ENCODE results near the gene MEIS2.

Gene MEIS2

DNA sequence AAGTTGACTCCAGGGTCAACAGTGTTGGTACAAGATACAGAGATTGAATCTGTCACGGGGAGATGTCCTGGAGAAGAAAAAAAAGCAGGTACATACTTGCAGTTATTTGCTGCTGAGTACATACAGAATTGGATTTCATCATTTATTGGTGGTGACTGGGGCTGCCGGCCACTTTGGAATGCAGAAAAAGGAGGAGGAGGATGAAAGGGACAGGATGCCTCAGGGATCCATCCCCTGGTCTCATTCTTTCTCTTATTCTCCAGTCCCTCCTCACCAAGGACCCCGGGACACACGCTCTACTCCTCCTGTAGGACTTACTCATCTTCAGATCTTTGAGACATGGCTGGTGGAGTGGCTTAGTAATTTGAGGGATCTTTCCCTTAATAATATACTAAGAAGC lies 30.0 kb upstream of the MEIS2 start:
- no peak overlapping the region for H3K4me3 Mint-ChIP-seq
- no peaks in the 10 kb centered on the region for H3K9me3 Mint-ChIP-seq (ENCODE audit: low read depth)
- no peak overlapping the region for H3K27ac Mint-ChIP-seq
- H3K27me3 Mint-ChIP-seq = peaks cover 11% of the 10 kb centered on the region
- H3K4me1 Mint-ChIP-seq (ENCODE audit: low read depth) = no peaks in the 10 kb centered on the region
- no peaks in the 10 kb centered on the region for H3K36me3 Mint-ChIP-seq

DNA sequence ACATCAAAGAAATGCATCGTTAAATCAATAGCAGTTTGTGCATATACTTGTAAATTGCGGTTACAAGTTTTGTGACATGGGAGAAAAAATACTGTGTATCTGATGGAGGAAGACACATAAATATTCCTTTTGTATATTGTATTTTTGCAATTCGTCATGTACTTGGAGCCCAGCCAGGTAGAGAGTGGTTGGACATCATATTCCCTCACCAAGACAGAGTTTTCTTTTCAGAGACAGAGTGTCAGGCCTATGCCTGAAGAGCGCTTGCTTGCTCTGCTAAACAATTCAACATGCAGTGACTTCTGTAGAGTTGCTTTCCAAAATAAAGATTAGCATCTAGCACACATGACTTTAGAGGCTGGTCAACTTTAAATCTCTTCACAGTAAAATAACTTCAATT lies 24.8 kb upstream of the MEIS2 start:
- no peaks in the 10 kb centered on the region for H3K36me3 Mint-ChIP-seq
- no peaks in the 10 kb centered on the region for H3K9me3 Mint-ChIP-seq (ENCODE audit: low read depth)
- no peak overlapping the region for H3K4me3 Mint-ChIP-seq
- H3K27ac Mint-ChIP-seq = no peak overlapping the region
- H3K27me3 Mint-ChIP-seq = peaks cover 15% of the 10 kb centered on the region
- H3K4me1 Mint-ChIP-seq (ENCODE audit: low read depth) = no peaks in the 10 kb centered on the region

DNA sequence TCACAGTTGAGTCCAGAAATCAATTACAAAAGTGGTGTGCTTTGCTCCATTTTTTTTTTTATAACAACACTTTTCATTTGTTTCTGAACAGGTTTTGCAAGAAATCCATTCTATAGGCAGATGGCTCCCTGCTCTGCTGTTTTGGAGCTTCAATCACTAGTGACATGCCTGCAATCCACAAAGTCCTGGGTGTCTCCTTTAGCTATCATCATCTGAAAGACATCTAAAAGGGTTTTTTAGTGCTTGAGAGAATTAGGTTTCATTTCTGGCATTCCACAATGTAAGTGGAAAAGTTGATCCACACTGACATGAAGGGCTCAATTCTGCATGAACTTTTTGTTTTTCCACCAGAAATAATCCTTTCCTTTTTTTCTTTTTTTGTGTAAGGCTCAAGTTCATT lies 24.0 kb upstream of the MEIS2 start:
- H3K9me3 Mint-ChIP-seq (ENCODE audit: low read depth) = no peaks in the 10 kb centered on the region

DNA sequence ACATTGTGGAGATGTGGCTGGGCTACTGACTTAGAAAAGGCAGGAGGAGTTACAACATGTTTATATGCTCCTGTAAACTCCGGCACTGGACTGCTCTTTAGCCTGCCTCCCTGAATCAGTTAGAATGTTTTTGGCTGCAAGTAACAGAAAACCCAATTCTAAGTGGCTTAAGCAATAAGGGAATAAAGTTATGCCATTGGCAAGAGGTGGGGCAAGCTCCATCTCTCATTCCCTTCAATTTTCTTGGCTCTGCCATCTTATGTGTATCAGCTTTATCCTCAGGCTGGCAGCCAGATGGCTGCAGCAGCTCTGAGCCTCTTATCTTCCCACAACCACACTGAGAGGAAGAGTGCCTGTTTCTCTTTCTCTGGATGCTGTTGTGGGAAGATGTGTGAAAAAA lies 22.4 kb upstream of the MEIS2 start:
- no peak overlapping the region for H3K27ac Mint-ChIP-seq
- no peaks in the 10 kb centered on the region for H3K36me3 Mint-ChIP-seq
- peaks cover 12% of the 10 kb centered on the region for H3K27me3 Mint-ChIP-seq
- no peaks in the 10 kb centered on the region for H3K4me1 Mint-ChIP-seq (ENCODE audit: low read depth)
- H3K9me3 Mint-ChIP-seq (ENCODE audit: low read depth) = no peaks in the 10 kb centered on the region
- no peak overlapping the region for H3K4me3 Mint-ChIP-seq

More for the DNA sequence above, 24.0 kb upstream of the MEIS2 start:
- no peak overlapping the region for H3K27ac Mint-ChIP-seq
- H3K4me3 Mint-ChIP-seq = no peak overlapping the region
- peaks cover 15% of the 10 kb centered on the region for H3K27me3 Mint-ChIP-seq
- no peaks in the 10 kb centered on the region for H3K4me1 Mint-ChIP-seq (ENCODE audit: low read depth)
- no peaks in the 10 kb centered on the region for H3K36me3 Mint-ChIP-seq

DNA sequence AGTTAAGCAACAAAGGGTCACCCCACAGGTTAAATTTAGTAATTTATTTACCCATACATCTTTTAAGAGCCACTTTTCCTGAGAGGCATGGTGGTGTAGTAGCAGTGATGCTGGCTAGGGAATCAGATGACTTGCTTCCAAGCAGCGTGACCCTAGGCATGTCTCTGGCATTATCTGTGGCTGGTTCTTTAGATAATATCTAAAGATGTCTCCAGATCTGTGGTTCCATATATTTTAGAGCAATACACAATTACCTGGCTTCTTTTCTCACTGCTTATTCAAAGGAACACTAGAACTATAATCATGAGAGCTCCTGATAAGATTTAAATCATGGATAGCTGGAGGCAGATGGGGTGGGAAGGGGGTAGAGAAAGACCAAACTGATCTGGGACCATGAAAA lies 21.1 kb upstream of the MEIS2 start:
- H3K27ac Mint-ChIP-seq = no peak overlapping the region
- H3K36me3 Mint-ChIP-seq = no peaks in the 10 kb centered on the region
- no peaks in the 10 kb centered on the region for H3K9me3 Mint-ChIP-seq (ENCODE audit: low read depth)
- H3K4me3 Mint-ChIP-seq = no peak overlapping the region
- no peaks in the 10 kb centered on the region for H3K4me1 Mint-ChIP-seq (ENCODE audit: low read depth)
- H3K27me3 Mint-ChIP-seq = peaks cover 16% of the 10 kb centered on the region

DNA sequence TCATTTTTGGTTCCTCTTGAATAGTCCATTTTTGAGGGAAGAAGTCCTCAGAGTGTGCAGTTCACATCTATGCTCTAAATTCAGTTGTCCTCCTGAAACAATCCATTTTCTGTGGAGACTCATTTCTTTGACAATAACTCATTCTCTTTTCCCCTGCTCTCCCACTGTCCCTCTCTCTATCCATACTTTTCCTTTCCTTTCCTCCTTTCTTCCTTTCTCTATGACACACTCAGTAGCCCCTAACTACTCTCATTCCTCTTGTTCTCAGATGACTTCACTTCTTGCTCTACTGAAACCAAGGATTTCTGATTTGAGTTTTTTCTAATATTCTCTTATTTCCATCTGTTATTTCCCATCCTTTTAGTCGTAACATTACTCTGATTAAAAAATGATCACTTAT lies 16.7 kb upstream of the MEIS2 start:
- H3K4me1 Mint-ChIP-seq (ENCODE audit: low read depth) = no peaks in the 10 kb centered on the region
- H3K27me3 Mint-ChIP-seq = peaks cover 38% of the 10 kb centered on the region
- no peaks in the 10 kb centered on the region for H3K9me3 Mint-ChIP-seq (ENCODE audit: low read depth)
- H3K36me3 Mint-ChIP-seq = peaks cover under 1% of the 10 kb centered on the region
- no peak overlapping the region for H3K4me3 Mint-ChIP-seq
- H3K27ac Mint-ChIP-seq = no peak overlapping the region

DNA sequence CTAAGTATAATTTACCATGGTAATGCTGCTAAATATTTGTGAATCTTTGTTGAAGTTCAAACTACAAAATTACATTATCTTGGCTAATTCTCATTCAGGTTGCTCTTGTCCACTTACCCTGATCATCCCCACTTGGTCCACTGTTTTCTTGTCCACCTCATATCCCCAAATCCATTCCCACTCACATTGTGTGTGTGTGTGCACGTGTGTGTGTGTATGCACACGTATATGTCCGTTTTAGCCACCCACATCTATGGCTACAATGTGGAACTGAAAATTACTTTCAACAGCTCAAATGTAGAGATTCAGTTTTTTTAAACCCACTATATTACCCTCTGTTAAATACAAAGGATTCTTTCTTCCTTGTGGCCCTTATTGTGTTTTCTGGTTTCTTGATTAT lies 15.2 kb upstream of the MEIS2 start:
- no peak overlapping the region for H3K27ac Mint-ChIP-seq
- peaks cover 14% of the 10 kb centered on the region for H3K4me1 Mint-ChIP-seq (ENCODE audit: low read depth)
- H3K4me3 Mint-ChIP-seq = no peak overlapping the region
- H3K36me3 Mint-ChIP-seq = peaks cover 2% of the 10 kb centered on the region
- H3K9me3 Mint-ChIP-seq (ENCODE audit: low read depth) = peaks cover 4% of the 10 kb centered on the region
- H3K27me3 Mint-ChIP-seq = peaks cover 47% of the 10 kb centered on the region

DNA sequence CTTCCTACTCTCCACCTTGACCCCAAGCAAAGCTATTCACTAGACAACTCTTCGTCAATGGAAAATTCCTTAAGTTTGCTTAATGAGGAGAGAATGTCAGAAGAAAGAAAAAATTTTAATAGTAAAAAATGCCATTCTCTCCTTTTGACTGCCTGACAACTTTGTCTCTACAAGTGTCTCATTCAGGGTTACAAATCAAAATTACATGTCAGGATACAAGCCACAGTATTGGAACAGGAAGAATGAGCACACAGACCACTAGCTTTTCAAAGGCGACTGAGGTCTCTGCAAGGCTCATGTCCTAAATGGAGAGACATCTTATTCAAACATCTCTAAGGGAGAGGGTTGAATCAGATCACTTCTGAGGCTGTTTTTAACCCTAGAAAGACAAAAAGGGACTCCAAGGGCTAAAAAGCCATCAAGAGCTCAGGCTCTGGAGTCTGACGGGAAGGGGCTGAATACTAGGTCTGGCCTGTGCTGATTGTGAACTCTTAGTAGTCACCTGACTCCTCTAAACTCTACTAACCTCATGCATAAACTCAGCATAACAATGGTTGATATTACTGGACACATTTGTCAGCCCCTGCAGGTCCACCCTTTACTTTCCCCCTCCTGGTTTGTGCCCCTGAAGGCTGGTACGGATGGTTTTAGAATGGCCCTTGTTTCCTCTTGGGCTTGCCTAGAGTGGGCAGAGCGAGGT lies 12.8 kb upstream of the MEIS2 start:
- peaks cover 2% of the 10 kb centered on the region for H3K36me3 Mint-ChIP-seq
- peaks cover 66% of the 10 kb centered on the region for H3K27me3 Mint-ChIP-seq
- no peak overlapping the region for H3K4me3 Mint-ChIP-seq
- H3K27ac Mint-ChIP-seq = no peak overlapping the region
- peaks cover 8% of the 10 kb centered on the region for H3K9me3 Mint-ChIP-seq (ENCODE audit: low read depth)
- peaks cover 21% of the 10 kb centered on the region for H3K4me1 Mint-ChIP-seq (ENCODE audit: low read depth)

DNA sequence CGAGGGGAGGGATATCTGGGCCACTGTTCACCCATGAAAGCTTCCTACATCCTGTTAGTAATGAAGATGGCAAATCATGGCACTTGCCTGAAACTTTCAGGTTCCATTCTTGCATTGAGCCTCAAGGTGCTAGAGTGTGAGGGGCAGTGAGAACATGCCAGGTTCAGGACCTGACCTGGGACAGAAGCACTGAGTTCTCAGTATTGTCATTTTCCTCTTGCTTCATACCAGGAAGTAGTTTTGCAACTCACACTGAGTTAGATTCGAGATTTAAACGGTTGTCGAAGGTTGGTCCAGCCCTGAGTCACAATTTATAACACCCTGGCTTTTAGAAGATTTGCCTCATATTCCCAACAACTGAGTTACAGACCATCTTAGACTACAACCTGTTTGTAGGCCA lies 11.8 kb upstream of the MEIS2 start:
- H3K4me3 Mint-ChIP-seq = peak overlapping the region; percentile 71

DNA sequence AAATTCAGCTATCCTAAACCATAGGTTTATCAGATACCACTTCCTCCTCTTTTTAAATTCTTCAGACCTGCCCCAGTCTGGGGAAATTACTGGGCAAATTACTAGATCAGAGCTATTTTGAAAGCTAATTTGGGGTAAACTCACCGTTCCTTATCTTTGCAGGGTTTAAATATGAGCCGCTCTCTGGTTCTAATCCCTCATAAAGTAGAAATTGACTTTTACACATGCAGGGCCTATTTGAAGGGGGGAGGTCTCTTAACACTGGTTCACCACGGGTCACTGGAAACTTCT lies 11.0 kb upstream of the MEIS2 start:
- peak overlapping the region; percentile 71 for H3K4me3 Mint-ChIP-seq
- H3K27ac Mint-ChIP-seq = no peak overlapping the region

More for the DNA sequence above, 11.8 kb upstream of the MEIS2 start:
- H3K27me3 Mint-ChIP-seq = peaks cover 75% of the 10 kb centered on the region
- no peak overlapping the region for H3K27ac Mint-ChIP-seq
- H3K9me3 Mint-ChIP-seq (ENCODE audit: low read depth) = peaks cover 8% of the 10 kb centered on the region
- peaks cover 2% of the 10 kb centered on the region for H3K36me3 Mint-ChIP-seq
- H3K4me1 Mint-ChIP-seq (ENCODE audit: low read depth) = peaks cover 21% of the 10 kb centered on the region

DNA sequence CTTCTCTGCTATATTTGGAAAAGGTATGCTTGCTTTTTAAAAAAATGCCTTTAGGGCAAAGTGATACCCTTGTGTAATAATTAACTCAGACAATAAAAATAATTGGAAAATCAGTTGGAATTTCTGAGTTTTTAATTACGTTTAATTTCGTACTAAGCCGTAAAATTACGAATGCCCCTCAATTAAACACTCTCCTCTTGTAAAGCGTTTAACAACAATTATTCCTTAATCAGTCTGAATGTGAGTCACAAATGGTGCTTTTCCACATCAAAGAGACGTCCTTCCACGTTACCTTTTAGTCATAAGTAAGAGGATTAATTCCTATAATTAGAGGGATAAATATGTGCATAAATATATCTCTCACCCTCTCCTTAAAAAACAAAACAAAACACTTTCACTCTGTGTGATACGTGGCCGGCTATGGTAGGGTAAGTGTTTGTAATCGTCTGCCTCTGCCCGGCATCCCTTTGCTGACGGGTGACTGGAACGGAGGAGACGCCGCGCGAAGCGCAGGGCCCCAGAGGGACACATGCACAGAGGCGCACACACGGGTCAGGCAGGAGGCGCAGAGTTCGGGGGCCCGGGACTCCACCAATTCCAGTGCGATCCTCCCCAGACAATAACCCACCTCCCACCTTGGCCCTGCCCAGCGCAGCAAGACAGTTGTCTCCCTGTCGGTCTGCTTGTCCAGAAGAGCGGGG lies 9.7 kb upstream of the MEIS2 start:
- peaks cover 2% of the 10 kb centered on the region for H3K36me3 Mint-ChIP-seq
- H3K27ac Mint-ChIP-seq = no peak overlapping the region
- H3K4me3 Mint-ChIP-seq = peak overlapping the region; percentile 71
- peaks cover 77% of the 10 kb centered on the region for H3K27me3 Mint-ChIP-seq
- H3K4me1 Mint-ChIP-seq (ENCODE audit: low read depth) = peaks cover 21% of the 10 kb centered on the region
- peaks cover 8% of the 10 kb centered on the region for H3K9me3 Mint-ChIP-seq (ENCODE audit: low read depth)

More for the DNA sequence above, 11.0 kb upstream of the MEIS2 start:
- peaks cover 76% of the 10 kb centered on the region for H3K27me3 Mint-ChIP-seq
- H3K9me3 Mint-ChIP-seq (ENCODE audit: low read depth) = peaks cover 8% of the 10 kb centered on the region
- peaks cover 2% of the 10 kb centered on the region for H3K36me3 Mint-ChIP-seq
- peaks cover 21% of the 10 kb centered on the region for H3K4me1 Mint-ChIP-seq (ENCODE audit: low read depth)

DNA sequence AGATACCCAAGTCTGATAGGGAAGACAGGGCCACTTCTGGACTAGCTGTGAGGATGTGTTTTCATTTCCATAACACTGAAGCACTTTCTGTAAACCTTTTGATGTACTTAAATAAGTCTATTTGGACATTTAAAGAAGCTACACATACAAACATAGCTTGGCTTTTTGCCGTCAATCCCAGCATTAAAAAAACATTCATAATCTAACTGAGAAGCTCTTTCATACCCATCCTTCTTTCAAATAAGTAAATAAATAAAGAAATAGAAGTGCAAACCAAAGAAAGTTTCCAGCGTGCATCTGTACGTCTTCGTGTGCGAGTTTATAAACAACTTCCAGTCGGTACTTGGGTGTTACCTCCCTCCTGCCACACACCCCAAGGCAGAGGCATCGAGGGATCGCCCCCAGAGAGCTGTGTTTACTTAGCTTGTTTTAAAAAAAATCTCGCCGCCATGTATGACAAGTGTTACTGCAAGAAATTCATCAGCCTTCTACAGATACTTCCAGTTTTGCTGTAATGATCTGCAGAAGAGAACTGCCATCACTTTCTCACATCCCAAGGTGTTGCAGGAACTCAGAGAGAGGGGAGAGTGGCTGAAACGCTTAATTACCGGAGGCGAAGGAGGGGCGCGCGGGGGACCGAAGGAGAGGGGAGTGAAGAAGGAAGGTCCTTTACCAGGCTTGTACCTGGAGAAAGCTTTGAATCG lies 9.0 kb upstream of the MEIS2 start:
- Mint-ChIP-seq H3K36me3 (peaks cover 2% of the 10 kb centered on the region), H3K9me3 (ENCODE audit: low read depth) (peaks cover 8% of the 10 kb centered on the region)

DNA sequence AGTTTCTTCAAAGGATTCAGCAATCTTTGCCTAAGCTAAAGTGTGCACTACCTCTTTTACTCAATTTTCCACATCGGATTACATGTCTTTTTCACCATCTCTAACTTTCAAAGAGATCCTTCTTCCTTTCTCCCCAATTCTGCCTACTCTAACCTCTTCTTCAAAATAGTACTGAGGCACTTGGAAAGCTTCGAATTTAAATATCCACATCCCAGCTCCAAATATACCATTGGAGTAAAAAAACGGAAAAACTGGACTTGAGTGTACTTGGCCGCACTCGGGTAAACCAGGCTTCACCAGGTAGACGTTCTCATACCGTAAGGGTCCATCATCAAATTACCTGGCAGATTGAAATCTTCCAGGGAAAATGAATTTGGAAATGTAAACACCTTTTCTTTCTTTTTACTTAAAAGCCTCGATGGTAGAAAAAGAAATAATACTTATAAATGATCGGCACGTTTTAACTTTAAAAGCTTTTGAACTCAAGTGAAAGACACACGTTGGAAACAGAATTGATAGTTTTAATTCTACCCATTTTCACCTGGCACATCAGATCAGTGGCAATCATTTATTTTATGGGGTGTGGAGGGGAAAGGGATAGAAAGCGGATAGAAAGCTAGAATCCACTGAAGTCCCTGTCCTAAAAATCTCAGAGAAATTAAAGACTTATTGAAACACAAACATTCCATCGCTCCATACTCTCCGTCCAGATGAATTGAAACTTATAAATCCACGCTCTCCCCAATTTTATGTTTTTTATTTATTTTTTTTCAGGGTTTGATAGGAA lies 8.2 kb upstream of the MEIS2 start:
- H3K36me3 Mint-ChIP-seq = peaks cover 2% of the 10 kb centered on the region
- peaks cover 78% of the 10 kb centered on the region for H3K27me3 Mint-ChIP-seq
- H3K9me3 Mint-ChIP-seq (ENCODE audit: low read depth) = peaks cover 13% of the 10 kb centered on the region
- H3K4me3 Mint-ChIP-seq = no peak overlapping the region
- no peak overlapping the region for H3K27ac Mint-ChIP-seq
- peaks cover 23% of the 10 kb centered on the region for H3K4me1 Mint-ChIP-seq (ENCODE audit: low read depth)

More for the DNA sequence above, 9.0 kb upstream of the MEIS2 start:
- peaks cover 21% of the 10 kb centered on the region for H3K4me1 Mint-ChIP-seq (ENCODE audit: low read depth)
- no peak overlapping the region for H3K4me3 Mint-ChIP-seq
- peaks cover 77% of the 10 kb centered on the region for H3K27me3 Mint-ChIP-seq
- no peak overlapping the region for H3K27ac Mint-ChIP-seq

DNA sequence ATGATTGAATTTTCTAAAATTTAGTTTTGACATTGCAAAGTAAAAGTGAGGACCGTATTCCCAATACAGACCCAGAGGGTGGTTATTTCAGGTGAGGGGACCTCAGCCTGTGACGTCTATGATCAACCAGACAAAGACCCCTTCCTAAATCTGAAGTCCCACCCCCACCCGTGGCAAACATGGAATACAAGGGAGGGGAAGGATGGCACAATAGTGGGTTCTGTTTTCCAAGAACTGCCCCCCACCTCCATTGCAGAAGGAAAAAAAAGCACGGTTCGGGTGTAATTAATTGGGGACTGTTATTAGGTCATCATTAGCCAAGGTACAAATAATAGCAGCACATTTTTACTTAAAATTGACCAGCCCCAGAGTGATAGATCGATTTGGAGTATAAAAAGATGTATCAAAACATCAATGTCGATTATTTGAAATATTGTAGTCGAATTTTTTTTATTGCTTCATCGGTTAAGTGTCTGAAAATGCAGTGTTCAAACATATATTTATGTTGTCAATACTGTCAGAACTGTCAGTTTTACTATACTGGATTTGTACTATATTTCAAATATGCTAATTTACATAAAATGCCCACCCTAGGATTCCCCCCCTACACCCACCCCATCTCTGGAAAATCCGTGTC lies 7.5 kb upstream of the MEIS2 start:
- no peak overlapping the region for H3K4me3 Mint-ChIP-seq

More for the DNA sequence above, 7.5 kb upstream of the MEIS2 start:
- Mint-ChIP-seq H3K4me1 (ENCODE audit: low read depth) (peaks cover 23% of the 10 kb centered on the region), H3K27ac (no peak overlapping the region), H3K36me3 (peaks cover 2% of the 10 kb centered on the region), H3K27me3 (peaks cover 77% of the 10 kb centered on the region), H3K9me3 (ENCODE audit: low read depth) (peaks cover 13% of the 10 kb centered on the region)

Measured in activated naive CD8-positive, alpha-beta T cell (primary cell).